Motor neuron (in vitro differentiated cells): ENCODE data around the gene GLP2R. TPM values are rescaled to one million over a fixed set of nuclear protein-coding genes. Genes with fewer than 3 reads are reported as not detected.
A peak's percentile ranks its signal among the peaks of the same experiment; 100 is the strongest.

Source experiments
- ATAC-seq, 8 experiments: fragments of 200-7000 bp; cut with Tn5 transposase; replicated peaks in 6 of 8; 2 replicates each; pipeline ENCODE4 v1.8.0; 2021; ENCODE audit warnings: mild to moderate bottlenecking in 8 of 8, moderate library complexity in 8 of 8
- H3K27ac ChIP-seq, 2 donors: fragments of 250-450 bp; sonication (Bioruptor Pico); 2 replicates each; pipeline ENCODE4 v1.9.0; 2021; ENCODE audit warnings: antibody characterized with exemption in 2 of 2, mild to moderate bottlenecking in 2 of 2, moderate library complexity in 1 of 2
- H3K4me1 ChIP-seq, 2 donors: fragments of 250-450 bp; sonication (Bioruptor Pico); replicated peaks in 1 of 2; 2 replicates each; pipeline ENCODE4 v1.6.1; 2021; ENCODE audit warnings: antibody characterized with exemption in 2 of 2, mild to moderate bottlenecking in 2 of 2, moderate library complexity in 1 of 2
- H3K4me3 ChIP-seq, 5 donors: fragments of 250-450 bp; sonication (Bioruptor Pico); 2 replicates each; pipeline ENCODE4 v1.9.0; 2021; ENCODE audit warnings: antibody characterized with exemption in 5 of 5, mild to moderate bottlenecking in 5 of 5, moderate library complexity in 4 of 5
- WGBS, 10 experiments: fragments of 450-650 bp; shearing (Covaris generic); methylation state at CpG; one replicate each; pipeline ENCODE4 v1.0.0; 2022; 5-methylcytosine and 5-hydroxymethylcytosine counted together
- in situ Hi-C, 9 experiments: fragments of 400-800 bp; cut with MboI; loops; one replicate each; pipeline ENCODE4 v1.15.0; 2021; ENCODE audit warnings: low sequenced_read_pairs in 9 of 9, low pct_unique_long_range_greater_than_20kb in 2 of 9; ENCODE audit not compliant: unreplicated experiment in 9 of 9
- total RNA-seq, 8 experiments: library from RNA; unstranded; fragments of 300-600 nt; gene quantifications; 2 replicates each; pipeline versions ENCODE4 v1.2.3 to v1.2.4, GENCODE V29; 2022

GLP2R gene
- total RNA-seq, 8 experiments from 2014 or later = 0.09 to 0.52 (median 0.14) TPM; not detected in 2

- in situ Hi-C loops = no loop called here
- H3K27ac ChIP-seq = no peak overlapping the region
- no peak for ATAC-seq
- no peaks in the 10 kb centered on the region for H3K4me1 ChIP-seq
- 72 to 93% (median 82%) methylated on average over 1 to 3 of the region's 3 CpGs; no CpG with 5 or more reads in 4 of the 10 experiments for WGBS, 10 experiments
- H3K4me3 ChIP-seq = no peak overlapping the region
Observed at GRCh38 chr17:9874722-9875121, 49.0 kb downstream of the GLP2R start.

GRCh38 chr17:9875441-9875840, 49.7 kb downstream of the GLP2R start:
- in situ Hi-C loops = no loop called here
- no peak for ATAC-seq
- Histone ChIP-seq H3K4me3 (no peak overlapping the region), H3K27ac (no peak overlapping the region), H3K4me1 (no peaks in the 10 kb centered on the region)
- WGBS, 10 experiments = 0 to 80% (median 48%) methylated on average over 1 to 3 of the region's 3 CpGs; no CpG with 5 or more reads in 3 of the 10 experiments

GRCh38 chr17:9878356-9878755, 52.6 kb downstream of the GLP2R start:
- in situ Hi-C loops = no loop called here
- H3K4me1 ChIP-seq = no peaks in the 10 kb centered on the region
- WGBS, 10 experiments = 0 to 82% (median 56%) methylated on average over 1 to 3 of the region's 3 CpGs; no CpG with 5 or more reads in 1 of the 10 experiments
- no peak overlapping the region for H3K4me3 ChIP-seq
- no peak for ATAC-seq
- no peak overlapping the region for H3K27ac ChIP-seq

- no peak for ATAC-seq
- Histone ChIP-seq H3K27ac (no peak overlapping the region), H3K4me3 (no peak overlapping the region), H3K4me1 (no peaks in the 10 kb centered on the region)
- 26 to 95% (median 78%) methylated on average over 1 to 8 of the region's 8 CpGs for WGBS, 10 experiments
- in situ Hi-C loops = no loop called here
Observed at GRCh38 chr17:9878786-9879525, 53.2 kb downstream of the GLP2R start.

GRCh38 chr17:9880582-9880999, 54.9 kb downstream of the GLP2R start:
- 0 to 86% (median 57%) methylated on average over 1 to 3 of the region's 3 CpGs; no CpG with 5 or more reads in 5 of the 10 experiments for WGBS, 10 experiments
- no peak overlapping the region for H3K4me3 ChIP-seq
- no peak overlapping the region for H3K27ac ChIP-seq
- in situ Hi-C loops = no loop called here
- peak in 1 of 8 experiments; percentile 16 for ATAC-seq
- no peaks in the 10 kb centered on the region for H3K4me1 ChIP-seq

GRCh38 chr17:9883451-9883850, 57.7 kb downstream of the GLP2R start:
- Histone ChIP-seq H3K4me3 (no peak overlapping the region), H3K4me1 (no peaks in the 10 kb centered on the region), H3K27ac (no peak overlapping the region)
- in situ Hi-C loops = no loop called here
- ATAC-seq = no peak

GRCh38 chr17:9886141-9886930, 60.6 kb downstream of the GLP2R start:
- Histone ChIP-seq H3K4me3 (no peak overlapping the region), H3K4me1 (no peaks in the 10 kb centered on the region), H3K27ac (no peak overlapping the region)
- in situ Hi-C loops = no loop called here
- ATAC-seq = no peak
- WGBS, 10 experiments = 0 to 90% (median 22%) methylated on average over 1 to 5 of the region's 5 CpGs; no CpG with 5 or more reads in 3 of the 10 experiments

GRCh38 chr17:9887508-9887907, 61.8 kb downstream of the GLP2R start:
- H3K27ac ChIP-seq = no peak overlapping the region

GRCh38 chr17:9890124-9890523, 64.4 kb downstream of the GLP2R start:
- H3K27ac ChIP-seq = no peak overlapping the region
- WGBS, 10 experiments = 0 to 100% (median 14%) methylated on average over 1 of the region's 2 CpGs; no CpG with 5 or more reads in 2 of the 10 experiments
- in situ Hi-C loops = no loop called here
- H3K4me1 ChIP-seq = no peaks in the 10 kb centered on the region
- no peak overlapping the region for H3K4me3 ChIP-seq
- ATAC-seq = peak in 3 of 8 experiments; percentile 72 to 86 (median 76)

More at GRCh38 chr17:9887508-9887907, 61.8 kb downstream of the GLP2R start:
- H3K4me1 ChIP-seq = no peaks in the 10 kb centered on the region
- ATAC-seq = no peak
- WGBS, 10 experiments = 40 to 90% (median 66%) methylated on average over 2 to 8 of the region's 8 CpGs; no CpG with 5 or more reads in 6 of the 10 experiments
- no peak overlapping the region for H3K4me3 ChIP-seq
- in situ Hi-C loops = no loop called here

GRCh38 chr17:9893411-9894012, 67.8 kb downstream of the GLP2R start:
- H3K4me1 ChIP-seq = peaks cover 10 to 14% of the 10 kb centered on the region in 2 donors
- peak in 2 of 8 experiments; percentile 39 to 55 for ATAC-seq
- H3K27ac ChIP-seq = no peak overlapping the region
- in situ Hi-C loops = no loop called here
- H3K4me3 ChIP-seq = no peak overlapping the region
- WGBS, 10 experiments = 0 to 95% (median 76%) methylated on average over 3 of the region's 3 CpGs

GRCh38 chr17:9894231-9894630, 68.5 kb downstream of the GLP2R start:
- Histone ChIP-seq H3K4me3 (no peak overlapping the region), H3K27ac (no peak overlapping the region), H3K4me1 (peaks cover 12 to 14% of the 10 kb centered on the region in 2 donors)
- ATAC-seq = peak in 1 of 8 experiments; percentile 45
- WGBS, 10 experiments = 88 to 100% (median 96%) methylated on average over 1 to 3 of the region's 3 CpGs; no CpG with 5 or more reads in 5 of the 10 experiments
- in situ Hi-C loops = no loop called here

- H3K4me3 ChIP-seq = no peak overlapping the region
- in situ Hi-C loops = no loop called here
- H3K27ac ChIP-seq = no peak overlapping the region
- H3K4me1 ChIP-seq = peaks cover 14 to 20% of the 10 kb centered on the region in 2 donors
- ATAC-seq = no peak
Observed at GRCh38 chr17:9895923-9896322, 70.2 kb downstream of the GLP2R start.

GRCh38 chr17:9897372-9897968, 71.7 kb downstream of the GLP2R start:
- peaks cover 14 to 20% of the 10 kb centered on the region in 2 donors for H3K4me1 ChIP-seq
- ATAC-seq = peak in 5 of 8 experiments; percentile 72 to 86 (median 85)
- H3K4me3 ChIP-seq = no peak overlapping the region
- in situ Hi-C loops = no loop called here
- WGBS, 10 experiments = 60 to 100% (median 88%) methylated on average over 1 to 2 of the region's 13 CpGs; no CpG with 5 or more reads in 5 of the 10 experiments
- H3K27ac ChIP-seq = peak overlapping the region in 1 of 2 donors; percentile 56
